AG10803 (cell line): Measurements from ENCODE around the gene SCAPER.
"Not testable (repeated sequence)": the region's sequence is repeated elsewhere in the genome, so short reads cannot be mapped to it uniquely, and the experiment has no call there.

Experiments
- DNase-seq: peaks from one replicate; pipeline ENCODE4 v3.0.0; 2010; ENCODE audit warnings: low read depth
- H3K4me3 ChIP-seq: 2 replicates; pipeline ENCODE4 v1.5.1; 2011; ENCODE audit warnings: mild to moderate bottlenecking, low read length, control low read depth
- CTCF ChIP-seq: conservative IDR thresholded peaks from 2 replicates; pipeline ENCODE4 v1.5.1; 2011; ENCODE audit warnings: mild to moderate bottlenecking, low read length, control low read depth, inconsistent platforms

The SCAPER gene

GRCh38 chr15:76432604-76433003 is 472.5 kb downstream of the SCAPER start:
- no peak for DNase-seq
- no peak overlapping the region for H3K4me3 ChIP-seq

GRCh38 chr15:76431971-76432370 is 473.2 kb downstream of the SCAPER start:
- TF ChIP-seq CTCF, result no peak

More at GRCh38 chr15:76432604-76433003, 472.5 kb downstream of the SCAPER start:
- no peak for TF ChIP-seq CTCF

GRCh38 chr15:76430711-76431110 is 474.4 kb downstream of the SCAPER start:
- DNase-seq, H3K4me3 ChIP-seq: not testable (repeated sequence)

More at GRCh38 chr15:76431971-76432370, 473.2 kb downstream of the SCAPER start:
- DNase-seq, result peak; percentile 16
- H3K4me3 ChIP-seq, result no peak overlapping the region

- H3K4me3 ChIP-seq, result no peak overlapping the region
- DNase-seq, result no peak
- TF ChIP-seq CTCF, result no peak
Measured at GRCh38 chr15:76429661-76430060, 475.5 kb downstream of the SCAPER start.

- H3K4me3 ChIP-seq, result no peak overlapping the region
- no peak for TF ChIP-seq CTCF
- DNase-seq, result no peak
Measured at GRCh38 chr15:76426941-76427340, 478.2 kb downstream of the SCAPER start.

- DNase-seq, result no peak
- TF ChIP-seq CTCF, result no peak
- H3K4me3 ChIP-seq, result no peak overlapping the region
Measured at GRCh38 chr15:76418352-76419140, 486.6 kb downstream of the SCAPER start.

GRCh38 chr15:76401285-76401684 is 503.9 kb downstream of the SCAPER start:
- no peak for TF ChIP-seq CTCF
- DNase-seq, result peak; percentile 20
- H3K4me3 ChIP-seq, result no peak overlapping the region
